GM19240 (cell line): ENCODE measurements around the gene DEFB132.
"Not testable (repeated sequence)": the region's sequence is repeated elsewhere in the genome, so short reads cannot be mapped to it uniquely, and the experiment has no call there.

ENCODE experiments used
- DNase-seq: peaks from one replicate; pipeline ENCODE4 v3.0.0; 2011; ENCODE audit warnings: low spot score; ENCODE audit not compliant: insufficient read length

The DEFB132 gene

DNA sequence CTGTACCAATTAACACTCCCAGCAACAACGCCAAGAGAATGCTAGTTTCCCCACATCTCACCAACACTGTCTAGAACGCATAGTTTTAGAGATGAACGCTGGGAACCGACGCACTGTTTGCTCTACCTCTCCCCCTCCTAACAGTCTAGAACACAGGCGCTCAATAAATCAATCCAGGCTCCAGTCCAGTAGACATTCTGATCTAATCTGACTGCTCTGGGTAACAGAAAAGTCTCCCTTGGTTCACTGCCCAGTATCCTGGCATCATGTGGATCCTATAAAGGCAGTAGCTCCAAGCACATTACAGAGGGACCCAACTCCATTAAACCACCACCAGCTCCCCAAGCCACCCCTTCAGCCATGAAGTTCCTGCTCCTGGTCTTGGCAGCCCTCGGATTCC is at the start of gene DEFB132:
TSS of gene DEFB132 (plus strand) at position 306 of the 400 bp plus-strand sequence. CDS start at position 361, 55 bp downstream.
- DNase-seq = no peak

DNA sequence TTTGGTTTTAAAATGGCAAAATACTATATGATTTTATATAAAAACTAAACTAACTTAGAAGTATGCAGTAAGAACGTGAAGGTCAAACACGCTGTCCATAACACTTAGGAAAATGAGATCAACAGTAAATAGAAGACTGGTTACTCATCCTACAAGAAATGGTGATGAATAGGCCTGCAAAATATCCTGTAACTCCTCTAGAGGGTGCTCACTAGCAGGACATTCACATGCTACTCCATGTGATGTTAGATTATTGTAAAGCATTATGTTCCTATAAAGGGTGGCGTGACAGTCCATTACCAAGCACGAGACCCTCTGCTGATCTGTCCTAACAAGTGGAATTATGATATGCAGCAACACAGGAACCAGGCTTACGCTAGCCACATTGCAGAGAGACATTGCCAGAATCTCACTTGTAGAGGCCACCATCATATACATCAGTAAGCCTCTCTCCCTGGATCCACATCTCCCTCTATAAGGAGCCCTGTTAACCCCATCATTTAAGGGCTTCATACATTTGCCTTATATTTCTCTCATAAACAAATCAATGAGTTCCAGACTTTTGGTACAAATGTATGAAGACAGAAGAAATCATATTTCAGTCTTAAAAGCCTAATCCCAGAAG is 48.5 kb upstream of the DEFB132 start:
- DNase-seq = peak; percentile 5

GRCh38 chr20:210809-211502 is 46.6 kb upstream of the DEFB132 start:
- no peak for DNase-seq

DNA sequence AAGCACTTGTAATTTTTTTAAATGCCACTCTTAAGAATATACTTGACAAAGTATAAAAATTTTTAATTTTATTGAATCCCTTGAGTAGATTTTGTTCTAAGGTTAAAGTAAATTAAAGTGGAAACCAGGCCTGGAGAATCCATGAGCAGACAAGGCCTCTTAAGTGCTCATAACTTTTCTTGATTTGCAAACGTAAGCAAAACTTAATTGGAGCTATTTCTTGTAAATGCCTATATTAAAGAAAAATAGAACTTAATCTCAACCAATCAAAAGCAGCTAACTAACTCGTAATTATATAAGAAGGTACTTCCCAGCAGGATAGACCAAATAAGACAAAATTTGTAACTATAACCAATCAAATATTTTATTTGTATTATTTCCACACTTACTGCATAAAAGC is 43.1 kb upstream of the DEFB132 start:
- no peak for DNase-seq

- no peak for DNase-seq
Measured at GRCh38 chr20:215796-216195, 41.7 kb upstream of the DEFB132 start.

DNA sequence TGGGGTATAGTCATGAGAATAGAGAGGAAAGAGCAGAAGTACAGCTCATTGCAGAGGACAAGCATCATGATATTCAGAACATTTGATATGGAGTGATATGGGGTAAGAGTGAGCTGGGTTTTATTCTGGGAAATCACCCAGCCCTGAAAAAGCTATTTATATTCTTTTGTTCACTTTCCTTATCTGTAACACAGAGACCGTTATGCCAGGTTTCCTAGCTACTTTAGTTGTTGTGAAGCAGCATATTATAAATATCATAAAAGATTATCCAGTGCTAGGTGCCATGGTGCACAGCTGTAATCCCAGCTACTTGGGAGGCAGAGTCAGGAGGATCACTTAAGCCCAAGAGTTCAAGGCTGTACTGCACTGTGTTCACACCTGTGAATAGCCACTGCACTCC is 40.3 kb upstream of the DEFB132 start:
- DNase-seq = no peak

- DNase-seq = no peak
Measured at GRCh38 chr20:219290-220115, 38.0 kb upstream of the DEFB132 start.

DNA sequence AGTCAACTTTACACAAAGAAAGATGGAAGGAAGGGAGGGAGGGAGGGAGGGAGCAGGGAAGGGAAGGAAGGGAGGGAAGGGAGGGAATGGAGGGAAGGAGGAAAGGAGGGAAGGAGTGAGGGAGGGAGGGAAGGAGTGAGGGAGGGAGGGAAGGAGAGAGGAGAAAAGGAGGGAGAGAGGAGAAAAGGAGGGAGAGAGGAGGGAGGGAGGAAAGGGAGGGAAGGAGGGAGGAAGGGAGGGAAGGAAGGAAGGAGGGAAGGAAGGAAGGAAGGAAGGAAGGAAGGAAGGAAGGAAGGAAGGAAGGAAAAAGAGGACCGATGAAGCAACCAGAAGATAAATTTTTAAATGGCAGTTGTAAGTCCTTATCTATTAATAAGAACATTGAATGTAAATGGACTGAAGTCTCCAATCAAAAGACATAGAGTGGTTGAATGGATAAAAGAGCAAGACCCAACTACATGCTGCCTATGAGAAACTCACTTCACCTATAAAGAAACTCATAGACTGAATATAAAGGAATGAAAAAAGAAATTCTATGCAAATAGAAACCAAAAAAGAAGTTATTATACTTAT is 36.2 kb upstream of the DEFB132 start:
- no peak for DNase-seq

DNA sequence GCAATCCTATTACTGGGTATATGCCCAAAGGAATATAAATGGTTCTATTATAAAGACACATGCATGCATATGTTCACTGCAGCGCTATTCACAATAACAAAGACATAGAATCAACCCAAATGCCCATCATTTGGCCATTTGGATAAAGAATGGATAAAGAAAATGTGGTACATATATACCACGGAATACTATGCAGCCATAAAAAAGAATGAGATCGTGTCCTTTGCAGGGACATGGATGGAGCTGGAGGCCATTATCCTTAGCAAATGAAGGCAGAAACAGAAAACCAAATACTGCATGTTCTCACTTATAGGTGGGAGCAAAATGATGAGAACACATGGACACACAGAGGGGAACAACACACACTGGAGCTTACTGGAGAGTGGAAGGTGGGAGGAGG is 31.6 kb upstream of the DEFB132 start:
- not testable (repeated sequence) for DNase-seq

GRCh38 chr20:226958-227357 is 30.6 kb upstream of the DEFB132 start, which contains the start of gene DEFB129:
DEFB129 (plus strand) TSS chr20:227258; CDS start chr20:227289, 31 bp downstream.
- no peak for DNase-seq

GRCh38 chr20:227439-228105 is 30.0 kb upstream of the DEFB132 start:
- DNase-seq = no peak

DNA sequence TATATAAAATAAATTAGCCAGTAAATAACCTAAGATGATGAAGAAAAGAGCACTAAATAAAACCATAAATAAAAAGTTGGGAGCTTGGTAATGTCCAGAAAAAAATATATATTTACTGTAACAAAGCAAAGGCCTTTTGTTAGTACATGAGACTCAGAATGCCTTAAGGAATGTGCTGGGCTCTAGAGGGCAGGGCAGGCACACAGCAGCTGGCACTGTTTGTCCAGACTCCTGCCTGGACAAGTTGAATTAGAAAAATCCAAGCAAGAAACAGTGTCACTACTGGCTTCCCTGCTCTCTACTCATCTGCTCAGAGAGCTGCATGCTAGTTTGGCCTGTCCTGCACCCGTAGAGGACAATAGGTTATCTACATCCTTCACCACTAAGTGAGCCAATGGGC is 21.6 kb upstream of the DEFB132 start:
- no peak for DNase-seq

DNA sequence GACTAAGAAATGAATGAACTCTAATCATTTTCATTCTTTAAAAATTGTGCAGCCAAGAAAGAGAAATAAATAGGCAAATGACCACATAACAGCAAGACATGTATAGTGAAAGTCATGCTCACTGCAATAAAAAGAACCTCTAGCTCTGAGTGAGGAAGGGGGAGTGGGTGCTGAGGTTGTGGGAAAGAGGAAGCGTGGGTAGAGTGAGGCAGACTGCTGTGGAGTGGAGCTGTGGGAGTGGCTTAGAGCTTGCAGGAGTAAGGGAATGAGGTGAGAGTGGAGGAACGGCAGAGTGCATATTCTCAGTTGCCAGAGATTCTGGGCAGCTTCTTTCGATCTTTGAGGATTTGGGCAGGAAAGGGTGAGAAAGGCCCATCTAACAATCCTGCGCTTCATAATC is 20.0 kb upstream of the DEFB132 start:
- no peak for DNase-seq

- DNase-seq = no peak
Measured at GRCh38 chr20:237929-238328, 19.6 kb upstream of the DEFB132 start.

DNA sequence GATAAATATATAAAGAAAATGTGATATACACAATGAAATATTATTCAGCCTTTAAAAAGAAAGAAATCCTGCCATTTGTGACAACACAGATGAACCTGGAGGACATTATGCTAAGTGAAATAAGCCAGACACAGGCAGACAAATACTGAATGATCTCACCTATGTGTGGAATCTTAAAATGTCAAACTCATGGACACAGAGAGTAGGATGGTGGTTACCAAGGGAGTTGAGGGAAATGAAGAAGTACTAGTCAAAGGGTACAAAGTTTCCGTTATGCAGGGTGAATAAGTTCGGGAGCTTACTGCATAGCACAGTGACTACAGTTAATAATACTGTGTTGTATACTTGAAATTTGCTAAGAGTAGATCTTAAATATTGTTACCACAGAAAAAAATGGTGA is 14.6 kb upstream of the DEFB132 start:
- no peak for DNase-seq

GRCh38 chr20:251354-251753 is 6.2 kb upstream of the DEFB132 start:
- no peak for DNase-seq

DNA sequence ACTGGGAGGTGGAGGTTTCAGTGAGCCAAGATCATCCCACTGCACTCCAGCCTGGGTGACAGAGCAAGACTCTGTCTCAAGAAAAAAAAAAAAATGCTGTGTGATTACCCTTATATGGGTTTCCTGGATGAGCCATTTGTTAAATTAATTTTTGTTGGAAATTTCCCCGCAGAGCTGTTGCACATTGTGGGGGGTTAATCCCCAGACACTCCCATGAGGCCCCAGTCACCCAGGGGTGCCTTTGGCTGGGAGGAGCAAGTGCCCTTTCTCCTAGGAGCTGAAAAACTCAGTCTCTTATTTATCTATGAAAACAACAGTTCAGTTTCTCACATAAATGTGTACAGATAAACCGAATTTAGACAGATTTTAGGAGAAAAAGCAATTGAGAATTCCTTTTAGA is 4.7 kb upstream of the DEFB132 start:
- DNase-seq = no peak

GRCh38 chr20:253447-253846 is 4.1 kb upstream of the DEFB132 start:
- not testable (repeated sequence) for DNase-seq

- DNase-seq = no peak
Measured at GRCh38 chr20:258269-258858, 840 bp downstream of the DEFB132 start.

DNA sequence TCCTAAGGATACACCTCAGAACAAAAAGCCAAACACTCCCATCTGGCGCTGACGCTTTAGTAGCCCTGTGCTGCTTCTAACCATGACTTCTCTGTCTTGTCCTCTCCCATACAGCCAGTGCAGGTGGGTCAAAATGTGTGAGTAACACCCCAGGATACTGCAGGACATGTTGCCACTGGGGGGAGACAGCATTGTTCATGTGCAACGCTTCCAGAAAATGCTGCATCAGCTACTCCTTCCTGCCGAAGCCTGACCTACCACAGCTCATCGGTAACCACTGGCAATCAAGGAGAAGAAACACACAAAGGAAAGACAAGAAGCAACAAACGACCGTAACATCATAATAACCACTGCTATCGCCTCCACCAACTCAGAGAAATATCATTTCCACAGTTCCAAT is 1.4 kb downstream of the DEFB132 start:
- DNase-seq = no peak

- DNase-seq = no peak
Measured at GRCh38 chr20:259981-260380, 2.5 kb downstream of the DEFB132 start.
